ENCODE results near the gene ACBD4.

Gene ACBD4

GRCh38 chr17:45143767-45144198, 8.3 kb downstream of the ACBD4 start:
- TF ChIP-seq CTCF (conservative IDR thresholded peaks at IDR 0.05; ENCODE audit: control insufficient read depth, insufficient read depth, low read depth, low read length): no peak
- peak; percentile 92 for DNase-seq (ENCODE audit: low read depth)
- peak overlapping the region; percentile 44 for H3K4me3 ChIP-seq (ENCODE audit: control insufficient read depth, low read depth, low read length)

GRCh38 chr17:45144199-45145034, 8.9 kb downstream of the ACBD4 start:
- DNase-seq (ENCODE audit: low read depth): no peak
- TF ChIP-seq CTCF (conservative IDR thresholded peaks at IDR 0.05; ENCODE audit: control insufficient read depth, insufficient read depth, low read depth, low read length): no peak
- peak overlapping the region; percentile 44 for H3K4me3 ChIP-seq (ENCODE audit: control insufficient read depth, low read depth, low read length)

- TF ChIP-seq CTCF (conservative IDR thresholded peaks at IDR 0.05; ENCODE audit: control insufficient read depth, insufficient read depth, low read depth, low read length): no peak
Observed at GRCh38 chr17:45145035-45145389, 9.5 kb downstream of the ACBD4 start.

GRCh38 chr17:45146166-45146565, 10.7 kb downstream of the ACBD4 start:
- H3K4me3 ChIP-seq (ENCODE audit: control insufficient read depth, low read depth, low read length): no peak overlapping the region
- no peak for DNase-seq (ENCODE audit: low read depth)
- TF ChIP-seq CTCF (conservative IDR thresholded peaks at IDR 0.05; ENCODE audit: control insufficient read depth, insufficient read depth, low read depth, low read length): no peak

More at GRCh38 chr17:45145035-45145389, 9.5 kb downstream of the ACBD4 start:
- no peak overlapping the region for H3K4me3 ChIP-seq (ENCODE audit: control insufficient read depth, low read depth, low read length)
- no peak for DNase-seq (ENCODE audit: low read depth)

GRCh38 chr17:45146592-45146889, 11.1 kb downstream of the ACBD4 start:
- TF ChIP-seq CTCF (conservative IDR thresholded peaks at IDR 0.05; ENCODE audit: control insufficient read depth, insufficient read depth, low read depth, low read length): no peak
- H3K4me3 ChIP-seq (ENCODE audit: control insufficient read depth, low read depth, low read length): no peak overlapping the region
- no peak for DNase-seq (ENCODE audit: low read depth)

- DNase-seq (ENCODE audit: low read depth): peak; percentile 79
- H3K4me3 ChIP-seq (ENCODE audit: control insufficient read depth, low read depth, low read length): peak overlapping the region; percentile 80
- TF ChIP-seq CTCF (conservative IDR thresholded peaks at IDR 0.05; ENCODE audit: control insufficient read depth, insufficient read depth, low read depth, low read length): no peak
Observed at GRCh38 chr17:45146890-45147580, 11.5 kb downstream of the ACBD4 start.
